HG02943 (cell line): Measurements from ENCODE around the gene CGN.

Source experiments
- ATAC-seq: cut with Tn5 transposase; IDR thresholded peaks from one replicate; pipeline ENCODE4 v1.9.1; 2021; ENCODE audit warnings: mild to moderate bottlenecking, low read depth, moderate library complexity; ENCODE audit not compliant: unreplicated experiment

CGN gene

DNA sequence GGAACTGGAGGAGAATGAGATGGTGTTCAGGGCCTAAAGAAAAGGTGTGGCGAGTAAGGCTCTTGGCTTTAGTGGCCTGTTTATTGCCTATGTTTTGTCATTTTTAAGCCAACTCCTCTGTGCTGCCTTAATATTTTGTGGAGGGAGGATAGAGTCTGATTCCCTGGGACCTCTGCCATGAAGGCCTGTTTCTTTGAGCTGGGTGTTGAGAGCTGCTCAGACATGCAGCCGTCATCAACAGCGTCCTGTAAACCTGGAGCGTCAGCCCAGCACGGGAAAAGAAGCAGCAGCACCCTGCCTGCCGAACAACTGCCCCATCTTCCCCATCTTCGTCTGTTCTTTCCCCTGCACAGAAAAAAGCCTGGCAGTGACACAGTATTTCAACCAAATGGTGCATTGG, 73.6 kb downstream of the CGN start:
- no peak for ATAC-seq

DNA sequence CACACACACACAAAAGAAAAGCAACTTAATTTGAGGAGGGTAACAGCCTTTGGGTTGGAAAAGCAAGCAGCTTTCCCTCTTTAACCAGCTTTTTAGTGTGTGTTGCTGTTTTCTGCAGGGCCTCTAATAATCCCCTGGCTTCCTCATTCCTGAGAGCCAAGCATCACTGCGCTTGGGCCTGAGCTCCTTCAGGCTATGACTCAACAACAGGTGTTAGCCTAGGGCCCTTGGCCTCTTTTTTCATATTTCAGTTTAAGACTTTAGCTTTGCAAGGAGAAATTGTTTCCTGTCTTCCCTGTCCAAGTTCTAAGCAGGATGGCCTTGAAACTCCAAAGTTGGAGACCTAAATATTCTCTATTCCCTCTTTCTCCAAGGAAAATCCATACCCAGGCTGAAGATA, 74.4 kb downstream of the CGN start:
- ATAC-seq, result no peak
